ENCODE measurements around the gene KCNG2.

DNA sequence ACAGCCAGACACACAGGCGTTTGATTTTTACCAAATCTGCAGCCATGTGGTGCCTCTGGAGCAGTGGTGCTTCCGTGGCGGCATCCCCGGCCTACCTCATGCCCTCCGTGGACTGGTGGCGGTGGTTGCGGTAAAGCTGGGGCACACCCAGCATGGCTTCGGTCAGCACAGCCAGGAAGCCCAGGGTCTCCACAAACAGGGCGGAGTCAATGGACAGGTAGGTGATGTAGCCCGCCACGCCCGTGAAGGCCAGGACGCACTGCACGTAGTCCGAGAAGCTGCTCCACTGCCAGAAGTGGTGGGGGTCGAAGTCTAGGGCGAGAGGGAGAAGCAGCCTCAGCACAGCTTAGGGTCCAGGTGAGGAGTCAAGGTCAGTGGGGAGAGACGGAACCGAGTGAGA is 121.4 kb downstream of the KCNG2 start:
- no peak for TF ChIP-seq TCF7L2 (IDR thresholded peaks at IDR 0.05; ENCODE audit: borderline replicate concordance, low read depth, low read length)
- TF ChIP-seq, protein P1, sequence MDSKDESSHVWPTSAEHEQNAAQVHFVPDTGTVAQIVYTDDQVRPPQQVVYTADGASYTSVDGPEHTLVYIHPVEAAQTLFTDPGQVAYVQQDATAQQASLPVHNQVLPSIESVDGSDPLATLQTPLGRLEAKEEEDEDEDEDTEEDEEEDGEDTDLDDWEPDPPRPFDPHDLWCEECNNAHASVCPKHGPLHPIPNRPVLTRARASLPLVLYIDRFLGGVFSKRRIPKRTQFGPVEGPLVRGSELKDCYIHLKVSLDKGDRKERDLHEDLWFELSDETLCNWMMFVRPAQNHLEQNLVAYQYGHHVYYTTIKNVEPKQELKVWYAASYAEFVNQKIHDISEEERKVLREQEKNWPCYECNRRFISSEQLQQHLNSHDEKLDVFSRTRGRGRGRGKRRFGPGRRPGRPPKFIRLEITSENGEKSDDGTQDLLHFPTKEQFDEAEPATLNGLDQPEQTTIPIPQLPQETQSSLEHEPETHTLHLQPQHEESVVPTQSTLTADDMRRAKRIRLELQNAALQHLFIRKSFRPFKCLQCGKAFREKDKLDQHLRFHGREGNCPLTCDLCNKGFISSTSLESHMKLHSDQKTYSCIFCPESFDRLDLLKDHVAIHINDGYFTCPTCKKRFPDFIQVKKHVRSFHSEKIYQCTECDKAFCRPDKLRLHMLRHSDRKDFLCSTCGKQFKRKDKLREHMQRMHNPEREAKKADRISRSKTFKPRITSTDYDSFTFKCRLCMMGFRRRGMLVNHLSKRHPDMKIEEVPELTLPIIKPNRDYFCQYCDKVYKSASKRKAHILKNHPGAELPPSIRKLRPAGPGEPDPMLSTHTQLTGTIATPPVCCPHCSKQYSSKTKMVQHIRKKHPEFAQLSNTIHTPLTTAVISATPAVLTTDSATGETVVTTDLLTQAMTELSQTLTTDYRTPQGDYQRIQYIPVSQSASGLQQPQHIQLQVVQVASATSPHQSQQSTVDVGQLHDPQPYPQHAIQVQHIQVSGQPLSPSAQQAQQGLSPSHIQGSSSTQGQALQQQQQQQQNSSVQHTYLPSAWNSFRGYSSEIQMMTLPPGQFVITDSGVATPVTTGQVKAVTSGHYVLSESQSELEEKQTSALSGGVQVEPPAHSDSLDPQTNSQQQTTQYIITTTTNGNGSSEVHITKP (tag by site-specific recombination; IDR thresholded peaks at IDR 0.05): no peak
